PFSK-1 (cell line): ENCODE data around the gene NME4.

Experiments
- POLR2AphosphoS5 ChIP-seq: IDR thresholded peaks from 2 replicates; pipeline ENCODE4 v1.6.1; 2012; ENCODE audit warnings: low read depth, mild to moderate bottlenecking, control low read depth, low read length, moderate library complexity
- SIN3A ChIP-seq: IDR thresholded peaks from 2 replicates; pipeline ENCODE4 v1.6.1; 2012; ENCODE audit warnings: mild to moderate bottlenecking, low read length, moderate library complexity, borderline replicate concordance; ENCODE audit not compliant: insufficient read depth
- TAF1 ChIP-seq: IDR thresholded peaks from 2 replicates; pipeline ENCODE4 v1.6.1; 2012; ENCODE audit warnings: low read length, control low read depth, borderline replicate concordance; ENCODE audit not compliant: insufficient read depth
- TF ChIP-seq, protein P1 (sequence below), 2 experiments: IDR thresholded peaks; 2 replicates each; pipeline versions ENCODE4 v1.6.1 to v1.8.0; 2011 to 2012; ENCODE audit warnings: low read depth in 2 of 2, low read length in 2 of 2, control low read depth in 1 of 2, inconsistent platforms in 1 of 2, mild to moderate bottlenecking in 1 of 2, moderate library complexity in 1 of 2; ENCODE audit not compliant: insufficient read depth in 1 of 2

DNA sequence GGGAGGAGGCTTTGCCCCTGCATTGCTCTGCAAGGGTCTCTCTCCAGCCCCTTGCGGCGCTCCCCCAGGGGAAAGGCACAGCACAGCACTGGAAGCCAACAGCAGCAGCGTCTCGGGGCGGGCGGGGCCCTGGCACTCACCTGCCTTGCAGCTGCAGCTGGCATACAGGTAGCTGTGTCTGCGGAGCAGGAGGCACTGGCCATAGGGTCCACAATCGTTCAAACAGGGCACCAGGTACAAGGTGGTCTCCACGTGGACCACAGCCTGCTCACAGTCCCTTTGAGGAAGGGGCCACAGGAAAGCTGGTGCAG is 22.4 kb upstream of the NME4 start:
- no peak for TF ChIP-seq SIN3A
- TF ChIP-seq, protein P1, sequence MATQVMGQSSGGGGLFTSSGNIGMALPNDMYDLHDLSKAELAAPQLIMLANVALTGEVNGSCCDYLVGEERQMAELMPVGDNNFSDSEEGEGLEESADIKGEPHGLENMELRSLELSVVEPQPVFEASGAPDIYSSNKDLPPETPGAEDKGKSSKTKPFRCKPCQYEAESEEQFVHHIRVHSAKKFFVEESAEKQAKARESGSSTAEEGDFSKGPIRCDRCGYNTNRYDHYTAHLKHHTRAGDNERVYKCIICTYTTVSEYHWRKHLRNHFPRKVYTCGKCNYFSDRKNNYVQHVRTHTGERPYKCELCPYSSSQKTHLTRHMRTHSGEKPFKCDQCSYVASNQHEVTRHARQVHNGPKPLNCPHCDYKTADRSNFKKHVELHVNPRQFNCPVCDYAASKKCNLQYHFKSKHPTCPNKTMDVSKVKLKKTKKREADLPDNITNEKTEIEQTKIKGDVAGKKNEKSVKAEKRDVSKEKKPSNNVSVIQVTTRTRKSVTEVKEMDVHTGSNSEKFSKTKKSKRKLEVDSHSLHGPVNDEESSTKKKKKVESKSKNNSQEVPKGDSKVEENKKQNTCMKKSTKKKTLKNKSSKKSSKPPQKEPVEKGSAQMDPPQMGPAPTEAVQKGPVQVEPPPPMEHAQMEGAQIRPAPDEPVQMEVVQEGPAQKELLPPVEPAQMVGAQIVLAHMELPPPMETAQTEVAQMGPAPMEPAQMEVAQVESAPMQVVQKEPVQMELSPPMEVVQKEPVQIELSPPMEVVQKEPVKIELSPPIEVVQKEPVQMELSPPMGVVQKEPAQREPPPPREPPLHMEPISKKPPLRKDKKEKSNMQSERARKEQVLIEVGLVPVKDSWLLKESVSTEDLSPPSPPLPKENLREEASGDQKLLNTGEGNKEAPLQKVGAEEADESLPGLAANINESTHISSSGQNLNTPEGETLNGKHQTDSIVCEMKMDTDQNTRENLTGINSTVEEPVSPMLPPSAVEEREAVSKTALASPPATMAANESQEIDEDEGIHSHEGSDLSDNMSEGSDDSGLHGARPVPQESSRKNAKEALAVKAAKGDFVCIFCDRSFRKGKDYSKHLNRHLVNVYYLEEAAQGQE (IDR thresholded peaks at IDR 0.05; ENCODE audit: insufficient read depth in 1 of 2, low read depth in 2 of 2, low read length in 2 of 2): no peak
- no peak for TF ChIP-seq POLR2AphosphoS5
- no peak for TF ChIP-seq TAF1
